Activated T-helper 9 cell treated with anti-CD3 and anti-CD28 coated beads, Interleukin-2, amount 50 U/mL, for 16 hours (primary cell): ENCODE measurements around the gene MSANTD3.
A peak's percentile ranks its signal among the peaks of the same experiment; 100 is the strongest.

ENCODE experiments used
- DNase-seq: peaks from one replicate; pipeline ENCODE4 v3.0.0-alpha.2; 2020; ENCODE audit warnings: low read depth

The MSANTD3 gene

GRCh38 chr9:100465761-100466160 is 38.8 kb downstream of the MSANTD3 start:
- no peak for DNase-seq

GRCh38 chr9:100466171-100466828 is 39.4 kb downstream of the MSANTD3 start:
- no peak for DNase-seq

DNA sequence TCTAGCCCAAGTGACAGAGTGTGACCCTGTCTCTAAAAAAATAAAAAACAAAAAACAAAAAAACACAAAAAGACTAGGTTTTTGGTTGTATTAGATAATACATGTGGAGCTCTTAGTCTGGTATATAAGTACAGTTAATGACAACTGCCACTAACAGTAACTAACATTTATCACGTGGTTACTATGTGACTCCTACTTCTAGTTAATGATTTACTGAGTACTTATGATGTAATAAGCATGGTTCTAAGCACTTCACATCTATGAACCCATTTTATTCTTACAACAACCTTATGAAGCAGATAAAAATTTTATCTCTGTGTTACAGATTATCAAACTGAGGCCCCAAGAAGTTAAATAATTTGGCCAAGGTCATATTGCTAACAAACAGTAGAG is 39.9 kb downstream of the MSANTD3 start:
- DNase-seq = no peak

DNA sequence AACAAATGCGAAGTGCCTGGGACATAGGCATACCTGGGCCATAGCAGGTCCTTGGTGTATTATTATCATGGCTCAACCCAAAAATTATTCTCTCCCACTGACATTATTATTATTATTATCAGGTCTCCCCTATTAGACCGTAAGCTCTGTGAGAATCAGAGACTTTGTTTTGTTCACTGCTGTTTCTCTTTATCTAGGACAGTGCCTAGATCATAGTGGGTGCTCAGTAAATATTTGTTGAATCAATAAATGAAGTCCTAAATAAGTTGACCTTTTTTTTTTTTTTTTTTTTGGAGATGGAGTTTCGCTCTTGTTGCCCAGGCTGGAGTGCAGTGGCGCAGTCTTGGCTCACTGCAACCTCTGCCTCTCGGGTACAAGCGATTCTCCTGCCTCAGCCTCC is 41.1 kb downstream of the MSANTD3 start:
- no peak for DNase-seq

- DNase-seq = no peak
These were observed 45.3 kb downstream of the MSANTD3 start for GRCh38 chr9:100472268-100472667.

DNA sequence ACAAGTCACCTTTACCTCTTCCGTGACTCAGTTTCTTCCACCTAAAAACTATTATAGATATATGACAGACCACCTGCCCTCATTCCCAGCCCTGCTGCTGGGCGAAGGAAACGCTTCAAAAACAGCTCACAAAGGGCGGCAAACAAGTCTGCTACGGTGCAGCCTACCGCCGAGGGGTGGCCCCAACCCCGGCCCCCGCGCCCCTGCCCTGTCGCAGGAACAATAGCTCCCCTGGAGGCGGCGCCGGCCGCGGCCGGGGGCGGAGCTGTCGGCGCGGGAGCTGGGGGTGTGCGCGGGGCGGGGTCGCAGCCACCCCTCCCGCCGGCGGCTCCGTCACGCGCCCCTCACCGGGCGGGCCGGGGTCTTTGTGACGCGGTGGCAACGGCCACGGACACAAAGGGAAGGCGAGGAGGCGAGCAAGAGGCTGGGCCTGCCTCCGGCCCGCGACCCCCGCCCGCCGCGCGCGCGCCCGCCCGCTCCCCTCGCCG is 45.9 kb downstream of the MSANTD3 start, which contains the start of gene TMEFF1:
TSS of gene TMEFF1 (plus strand) at position 362 of the 488 bp plus-strand sequence. CDS start 396 bp downstream, outside the sequence.
- peak; percentile 19 for DNase-seq

DNA sequence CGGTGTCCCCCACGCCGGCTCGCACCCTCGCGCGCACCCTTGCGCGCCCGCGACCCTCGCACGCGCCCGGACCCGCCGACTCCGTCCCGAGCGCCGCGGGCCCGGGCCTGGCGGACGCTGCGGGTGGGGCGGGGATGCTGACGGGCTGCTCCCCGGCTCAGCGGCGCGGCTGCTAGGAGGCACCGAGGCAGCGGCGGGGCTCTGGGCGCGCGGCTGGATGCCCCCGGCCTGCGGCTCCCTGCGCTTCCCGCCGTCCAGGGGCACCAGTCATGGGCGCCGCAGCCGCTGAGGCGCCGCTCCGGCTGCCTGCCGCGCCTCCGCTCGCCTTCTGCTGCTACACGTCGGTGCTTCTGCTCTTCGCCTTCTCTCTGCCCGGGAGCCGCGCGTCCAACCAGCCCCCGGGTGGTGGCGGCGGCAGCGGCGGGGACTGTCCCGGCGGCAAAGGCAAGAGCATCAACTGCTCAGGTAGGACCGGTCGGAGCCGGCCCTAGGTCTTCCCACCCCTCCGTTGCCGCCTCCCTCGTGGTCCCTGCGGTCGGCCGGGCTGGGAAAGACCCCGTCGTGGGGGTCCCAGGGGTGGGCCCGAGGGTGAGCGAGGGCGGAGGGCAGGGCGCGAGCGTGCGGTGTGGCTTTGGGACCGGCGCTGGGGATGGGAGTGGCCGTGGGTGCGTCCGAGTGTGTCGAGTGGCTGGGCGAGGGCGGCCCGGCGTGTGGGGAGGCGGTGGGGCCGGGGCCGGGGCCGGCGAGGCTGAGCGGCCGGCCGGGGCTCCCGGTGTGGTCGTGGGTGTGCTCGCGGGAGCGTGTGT is 46.5 kb downstream of the MSANTD3 start:
- peak; percentile 1 for DNase-seq

GRCh38 chr9:100474082-100474923 is 47.4 kb downstream of the MSANTD3 start:
- DNase-seq = no peak

DNA sequence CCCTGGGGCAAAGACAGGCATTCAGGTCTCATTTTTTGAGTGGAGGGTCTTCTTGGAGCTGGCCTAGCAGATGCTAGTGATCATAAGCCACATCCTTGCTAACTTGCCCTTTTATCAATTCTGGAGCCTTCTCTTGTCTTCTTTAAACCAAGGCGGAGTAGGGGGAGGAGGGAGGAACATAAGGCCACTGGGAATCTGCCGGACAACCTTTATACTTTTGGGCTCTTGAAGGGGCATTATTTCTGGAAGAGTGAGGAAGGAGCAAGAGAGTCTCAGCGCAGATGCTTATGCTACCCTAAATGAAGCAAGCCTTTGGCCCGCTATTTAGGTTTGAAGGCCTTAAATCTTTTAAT is 48.0 kb downstream of the MSANTD3 start:
- no peak for DNase-seq

- no peak for DNase-seq
These were observed 50.3 kb downstream of the MSANTD3 start for GRCh38 chr9:100477241-100477640.

- no peak for DNase-seq
These were observed 51.2 kb downstream of the MSANTD3 start for GRCh38 chr9:100478192-100478591.

GRCh38 chr9:100479820-100480219 is 52.9 kb downstream of the MSANTD3 start:
- no peak for DNase-seq

DNA sequence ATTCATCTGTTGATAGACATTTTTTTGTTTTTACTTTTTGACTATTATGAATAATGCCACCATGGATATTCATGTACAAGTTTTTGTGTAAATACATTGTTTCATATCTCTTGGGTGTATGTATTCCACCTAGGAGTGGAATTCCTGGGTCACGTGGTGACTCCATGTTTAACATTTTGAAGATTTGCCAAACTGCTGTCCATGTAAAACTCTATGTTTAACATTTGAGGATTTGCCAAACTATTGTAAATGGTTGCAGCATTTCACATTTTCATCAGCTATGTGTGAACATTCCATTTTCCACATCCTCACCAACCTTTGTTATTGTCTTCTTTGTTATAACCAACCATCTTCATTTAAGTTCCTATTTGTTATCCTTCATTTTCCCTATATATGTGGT is 58.3 kb downstream of the MSANTD3 start:
- DNase-seq = no peak

GRCh38 chr9:100486479-100487176 is 59.7 kb downstream of the MSANTD3 start:
- DNase-seq = no peak

DNA sequence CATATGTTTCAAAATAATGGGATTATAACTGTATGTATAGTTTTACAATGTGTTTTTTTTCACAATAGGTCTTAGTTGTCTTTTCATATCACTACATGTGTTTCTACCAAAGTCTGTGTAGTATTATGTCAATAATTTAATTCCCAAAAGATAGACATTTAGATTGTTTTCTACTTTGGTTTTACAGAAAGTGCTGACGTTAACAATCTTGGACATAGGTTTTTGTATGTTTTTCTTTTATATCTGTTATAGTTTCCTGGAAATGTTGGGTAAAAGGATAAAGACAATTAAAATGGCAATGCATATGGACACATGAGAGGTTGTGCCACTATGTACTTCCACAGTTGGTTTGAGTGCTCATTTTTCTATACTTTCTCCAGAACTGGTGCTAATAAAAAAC is 61.2 kb downstream of the MSANTD3 start:
- DNase-seq = no peak

DNA sequence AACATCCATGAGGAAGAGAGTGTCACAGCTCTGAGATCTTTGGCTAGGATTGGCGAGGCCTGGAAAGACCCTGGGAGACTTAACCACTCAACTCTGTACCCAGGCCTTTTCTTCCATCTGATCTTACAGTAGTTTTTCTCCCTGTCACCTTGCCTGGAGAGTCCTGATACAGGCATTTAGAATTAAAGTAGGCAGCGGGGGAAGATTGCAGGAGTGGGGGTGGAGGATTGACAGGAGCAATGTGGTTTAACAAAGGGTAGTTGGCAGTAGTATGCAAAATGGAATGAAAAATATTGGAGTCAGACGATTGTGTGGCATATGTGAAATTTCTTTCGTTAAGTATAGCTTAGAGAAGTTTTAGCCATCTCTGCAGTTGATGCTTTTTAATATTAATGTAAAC is 62.9 kb downstream of the MSANTD3 start:
- DNase-seq = no peak

GRCh38 chr9:100492952-100493351 is 66.0 kb downstream of the MSANTD3 start:
- no peak for DNase-seq

DNA sequence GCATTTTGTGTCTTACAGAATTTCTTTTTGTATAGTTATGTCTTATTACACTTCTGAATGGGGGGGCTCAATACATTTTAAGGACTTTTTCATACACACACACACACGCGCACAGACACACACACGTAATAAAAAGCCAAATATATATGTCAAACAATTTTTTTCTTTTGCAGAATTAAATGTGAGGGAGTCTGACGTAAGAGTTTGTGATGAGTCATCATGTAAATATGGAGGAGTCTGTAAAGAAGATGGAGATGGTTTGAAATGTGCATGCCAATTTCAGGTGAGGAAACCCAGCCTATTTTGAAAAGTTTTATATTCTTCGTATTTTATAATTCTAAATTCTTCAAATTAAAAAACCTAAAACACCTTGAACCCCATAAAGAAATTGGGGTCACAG is 71.6 kb downstream of the MSANTD3 start:
- no peak for DNase-seq

DNA sequence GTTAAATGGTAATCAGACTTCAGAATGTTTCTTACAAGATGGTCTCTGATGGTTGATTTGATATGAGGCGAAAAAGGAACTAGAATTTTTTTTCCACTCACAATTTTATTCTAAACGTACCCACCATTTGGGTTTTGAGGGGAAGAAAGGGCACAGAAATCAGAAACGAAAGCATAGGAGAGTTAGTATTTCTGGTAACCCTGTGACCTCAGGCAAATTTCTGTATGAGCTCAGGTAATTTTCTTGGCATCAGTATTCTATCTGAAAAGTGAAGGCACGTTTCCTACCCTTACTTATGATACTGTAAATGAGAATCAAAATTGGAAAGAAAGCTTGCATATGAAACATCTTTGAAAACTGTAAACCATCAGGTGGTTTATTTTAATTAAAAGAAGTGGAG is 72.5 kb downstream of the MSANTD3 start:
- no peak for DNase-seq

GRCh38 chr9:100499866-100500265 is 72.9 kb downstream of the MSANTD3 start:
- DNase-seq = no peak
